GM12878 (cell line): ENCODE results near the gene FTO.

Experiments
- BCL11A ChIP-seq: IDR thresholded peaks from 2 replicates; pipeline ENCODE4 v1.6.1; 2011; ENCODE audit warnings: low read depth, low read length
- CEBPB ChIP-seq, 2 experiments: fragments of 150-350 bp in 1 of 2; IDR thresholded peaks; 2 replicates each; pipeline ENCODE4 v1.6.1; 2012 to 2014; ENCODE audit warnings: low read depth in 2 of 2, low read length in 2 of 2, borderline replicate concordance in 1 of 2, inconsistent platforms in 1 of 2
- CTCF ChIP-seq, 3 experiments: IDR thresholded peaks in 2 of 3; conservative IDR thresholded peaks in 1 of 3; 2 replicates each; pipeline ENCODE4 v1.5.1; 2011; ENCODE audit warnings: low read depth in 3 of 3, low read length in 3 of 3, mild to moderate bottlenecking in 3 of 3, control low read depth in 2 of 3, moderate library complexity in 2 of 3, inconsistent platforms in 1 of 3, mixed read lengths in 1 of 3; ENCODE audit not compliant: control insufficient read depth in 2 of 3, insufficient read depth in 1 of 3; ENCODE audit errors: extremely low read depth in 1 of 3
- DPF2 ChIP-seq: fragments of 450-650 bp; IDR thresholded peaks from 2 replicates; pipeline ENCODE4 v1.6.1; 2017; ENCODE audit warnings: mild to moderate bottlenecking
- POLR2AphosphoS2 ChIP-seq: IDR thresholded peaks from 2 replicates; pipeline ENCODE4 v1.6.1; 2011; ENCODE audit warnings: low read depth, mild to moderate bottlenecking, low read length, improper control_type of control experiment, moderate library complexity
- PRDM15 ChIP-seq: fragments of 450-650 bp; formaldehyde crosslinking; IDR thresholded peaks from 2 replicates; pipeline ENCODE4 v1.4.0; 2020; ENCODE audit warnings: mild to moderate bottlenecking, moderate library complexity
- RFX5 ChIP-seq: IDR thresholded peaks from 2 replicates; pipeline ENCODE4 v1.6.1; 2011; ENCODE audit warnings: low read depth, low read length, improper control_type of control experiment

- TF ChIP-seq CEBPB (IDR thresholded peaks at IDR 0.05; ENCODE audit: borderline replicate concordance in 1 of 2, low read depth in 2 of 2, low read length in 2 of 2) (no peak), RFX5 (no peak), CTCF (IDR thresholded peaks at IDR 0.05 in 2 of 3, conservative IDR thresholded peaks at IDR 0.05 in 1 of 3; ENCODE audit: control insufficient read depth in 2 of 3, extremely low read depth in 1 of 3, insufficient read depth in 1 of 3, low read depth in 3 of 3, low read length in 3 of 3) (no peak), PRDM15 (CRISPR knock-in tag) (no peak), POLR2AphosphoS2 (no peak), BCL11A (no peak), DPF2 (no peak)
Measured at GRCh38 chr16:53814801-53815200, 110.8 kb downstream of the FTO start.
